DOHH2 (cell line): ENCODE results near the gene CDK5RAP3.

Experiments
- H3F3A ChIP-seq: fragments of 200-600 bp; sonication (generic), shearing (Covaris generic); 2 replicates; pipeline ENCODE4 v1.6.0; 2016; ENCODE audit warnings: antibody characterized with exemption, mild to moderate bottlenecking; ENCODE audit not compliant: control insufficient read depth, insufficient read depth
- H3K27ac ChIP-seq: fragments of 200-600 bp; sonication (generic); 2 replicates; pipeline ENCODE4 v1.5.1; 2014; ENCODE audit warnings: low read depth, mild to moderate bottlenecking, low read length, moderate library complexity
- H3K27me3 ChIP-seq: fragments of 200-600 bp; sonication (generic); 2 replicates; pipeline ENCODE4 v1.6.1; 2014; ENCODE audit warnings: mild to moderate bottlenecking, low read length, mixed read lengths; ENCODE audit not compliant: control insufficient read depth
- H3K36me3 ChIP-seq: fragments of 200-600 bp; sonication (generic); 2 replicates; pipeline ENCODE4 v1.6.1; 2014; ENCODE audit warnings: mild to moderate bottlenecking, low read length, moderate library complexity, mixed read lengths; ENCODE audit not compliant: control insufficient read depth
- H3K4me1 ChIP-seq: fragments of 200-600 bp; sonication (generic); 2 replicates; pipeline ENCODE4 v1.6.1; 2014; ENCODE audit warnings: mild to moderate bottlenecking, low read length, mixed read lengths; ENCODE audit not compliant: control insufficient read depth
- H3K4me2 ChIP-seq: fragments of 200-600 bp; sonication (generic); 2 replicates; pipeline ENCODE4 v1.6.0; 2014; ENCODE audit warnings: mild to moderate bottlenecking, low read length, moderate library complexity
- H3K4me3 ChIP-seq: fragments of 200-600 bp; sonication (generic); 2 replicates; pipeline ENCODE4 v1.5.1; 2014; ENCODE audit warnings: mild to moderate bottlenecking, low read length, mixed read lengths
- H3K79me2 ChIP-seq: fragments of 200-600 bp; sonication (generic); 2 replicates; pipeline ENCODE4 v1.6.1; 2014; ENCODE audit warnings: mild to moderate bottlenecking, low read length, mixed read lengths; ENCODE audit not compliant: control insufficient read depth
- H3K9me2 ChIP-seq: fragments of 200-600 bp; sonication (generic); replicated peaks from 2 replicates; pipeline ENCODE4 v1.6.1; 2014; ENCODE audit warnings: mild to moderate bottlenecking, low read length, mixed read lengths; ENCODE audit not compliant: control insufficient read depth
- H3K9me3 ChIP-seq: fragments of 200-600 bp; sonication (generic); 2 replicates; pipeline ENCODE4 v1.6.1; 2014; ENCODE audit warnings: antibody characterized with exemption, low read length, mixed read lengths; ENCODE audit not compliant: control insufficient read depth, insufficient read depth
- H4K20me1 ChIP-seq: fragments of 200-600 bp; sonication (generic); 2 replicates; pipeline ENCODE4 v1.6.0; 2014; ENCODE audit warnings: low read depth, mild to moderate bottlenecking, antibody characterized with exemption, low read length, moderate library complexity; ENCODE audit not compliant: control insufficient read depth, insufficient read depth
- EZH2phosphoT487 ChIP-seq: fragments of 200-600 bp; sonication (generic); IDR thresholded peaks from 2 replicates; pipeline ENCODE4 v1.6.1; 2017; ENCODE audit warnings: borderline replicate concordance, mild to moderate bottlenecking, antibody characterized with exemption, low read length, moderate library complexity, mixed read lengths
- TF ChIP-seq, protein P1 (sequence below): fragments of 200-600 bp; sonication (generic); IDR thresholded peaks from one replicate; pipeline ENCODE4 v1.5.1; 2014; ENCODE audit warnings: antibody characterized with exemption, mild to moderate bottlenecking, low read depth, low read length; ENCODE audit not compliant: poor library complexity, severe bottlenecking

Gene CDK5RAP3

DNA sequence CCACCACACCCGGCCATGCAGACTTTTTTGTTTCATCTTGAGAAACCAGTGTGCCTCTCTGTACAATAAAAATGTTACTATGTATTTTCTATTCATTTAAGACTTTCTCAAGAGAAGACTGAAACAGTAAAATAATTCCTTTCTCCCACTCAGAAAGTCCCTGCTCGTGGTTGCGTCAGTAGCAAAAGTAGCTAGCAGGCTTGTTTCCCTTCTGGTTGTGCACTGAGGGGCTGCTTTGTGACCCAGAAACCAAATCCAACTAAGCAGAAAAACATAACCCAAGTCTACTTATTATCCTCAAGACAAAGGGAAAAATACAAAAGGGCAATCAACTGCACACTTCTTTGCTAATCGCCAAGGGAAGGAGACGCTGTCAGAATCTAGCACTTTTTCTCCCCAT lies 33.0 kb upstream of the CDK5RAP3 start:
- no peaks in the 10 kb centered on the region for H3K27me3 ChIP-seq
- no peaks in the 10 kb centered on the region for H3F3A ChIP-seq
- H4K20me1 ChIP-seq, result no peaks in the 10 kb centered on the region
- H3K79me2 ChIP-seq, result peaks cover 14% of the 10 kb centered on the region
- H3K36me3 ChIP-seq, result no peaks in the 10 kb centered on the region
- H3K4me2 ChIP-seq, result peak overlapping the region; percentile 40; the same call in 1 of the 2 replicates
- no peaks in the 10 kb centered on the region for H3K9me3 ChIP-seq
- TF ChIP-seq, protein P1, sequence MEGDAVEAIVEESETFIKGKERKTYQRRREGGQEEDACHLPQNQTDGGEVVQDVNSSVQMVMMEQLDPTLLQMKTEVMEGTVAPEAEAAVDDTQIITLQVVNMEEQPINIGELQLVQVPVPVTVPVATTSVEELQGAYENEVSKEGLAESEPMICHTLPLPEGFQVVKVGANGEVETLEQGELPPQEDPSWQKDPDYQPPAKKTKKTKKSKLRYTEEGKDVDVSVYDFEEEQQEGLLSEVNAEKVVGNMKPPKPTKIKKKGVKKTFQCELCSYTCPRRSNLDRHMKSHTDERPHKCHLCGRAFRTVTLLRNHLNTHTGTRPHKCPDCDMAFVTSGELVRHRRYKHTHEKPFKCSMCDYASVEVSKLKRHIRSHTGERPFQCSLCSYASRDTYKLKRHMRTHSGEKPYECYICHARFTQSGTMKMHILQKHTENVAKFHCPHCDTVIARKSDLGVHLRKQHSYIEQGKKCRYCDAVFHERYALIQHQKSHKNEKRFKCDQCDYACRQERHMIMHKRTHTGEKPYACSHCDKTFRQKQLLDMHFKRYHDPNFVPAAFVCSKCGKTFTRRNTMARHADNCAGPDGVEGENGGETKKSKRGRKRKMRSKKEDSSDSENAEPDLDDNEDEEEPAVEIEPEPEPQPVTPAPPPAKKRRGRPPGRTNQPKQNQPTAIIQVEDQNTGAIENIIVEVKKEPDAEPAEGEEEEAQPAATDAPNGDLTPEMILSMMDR, result no peak
- no peak for TF ChIP-seq EZH2phosphoT487
- no peak overlapping the region for H3K4me3 ChIP-seq
- no peaks in the 10 kb centered on the region for H3K9me2 ChIP-seq
- peaks cover 33% of the 10 kb centered on the region for H3K4me1 ChIP-seq
- no peak overlapping the region for H3K27ac ChIP-seq

DNA sequence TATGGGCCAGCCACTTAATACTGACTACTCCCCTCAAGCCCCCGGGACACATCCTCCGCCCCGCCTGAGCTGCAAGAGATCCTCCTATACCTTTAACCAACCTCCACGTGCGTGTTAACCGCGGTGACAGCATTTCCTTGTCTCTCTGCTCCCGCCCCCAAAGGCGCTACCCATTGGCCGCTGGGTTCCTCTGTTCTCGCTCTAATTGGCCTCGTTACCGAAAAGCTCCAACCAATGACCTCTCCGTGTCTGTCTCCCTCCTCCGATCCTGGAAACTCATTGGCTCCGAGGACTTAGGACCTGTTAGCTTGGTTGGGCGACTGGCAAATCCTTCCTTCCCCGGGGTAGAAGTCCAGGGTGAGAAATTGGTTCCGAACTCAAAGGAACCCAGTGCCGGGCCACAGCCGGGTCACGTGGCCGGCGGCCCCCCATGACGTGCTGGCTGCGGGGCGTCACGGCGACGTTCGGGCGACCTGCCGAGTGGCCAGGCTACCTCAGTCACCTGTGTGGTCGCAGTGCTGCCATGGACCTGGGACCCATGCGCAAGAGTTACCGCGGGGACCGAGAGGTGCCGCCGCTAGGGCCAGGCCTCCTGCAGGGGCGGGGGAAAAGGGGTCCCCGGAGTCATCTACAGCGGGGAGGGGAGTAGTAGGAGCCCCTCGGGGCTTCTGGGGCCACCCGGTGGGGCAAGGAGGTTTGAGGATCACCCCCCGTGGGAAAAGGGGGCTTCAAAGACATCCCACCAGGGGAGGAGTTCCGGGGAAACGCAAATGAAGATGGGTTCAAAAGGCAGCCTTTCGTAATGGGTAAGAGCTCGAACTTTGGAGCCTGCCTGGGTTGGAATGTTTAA lies 29.4 kb upstream of the CDK5RAP3 start, which contains the start of gene PNPO:
Gene PNPO (plus strand): TSS at position 326 of the 850 bp plus-strand sequence. CDS start 105 bp downstream, at position 431.
- Histone ChIP-seq H3K27ac (peak within 1 kb of the TSS; percentile 45), H3K4me3 (peak within 1 kb of the TSS; percentile 88), H4K20me1 (no peaks in the 10 kb centered on the region), H3K4me1 (peaks cover 51% of the 10 kb centered on the region), H3K36me3 (peaks cover 25% of the 10 kb centered on the region), H3K4me2 (peak within 1 kb of the TSS; percentile 98), H3K27me3 (no peaks in the 10 kb centered on the region), H3K9me2 (no peaks in the 10 kb centered on the region), H3F3A (no peaks in the 10 kb centered on the region), H3K79me2 (peaks cover 23% of the 10 kb centered on the region), H3K9me3 (no peaks in the 10 kb centered on the region)
- TF ChIP-seq, protein P1, result peak; percentile 17
- TF ChIP-seq EZH2phosphoT487, result no peak

DNA sequence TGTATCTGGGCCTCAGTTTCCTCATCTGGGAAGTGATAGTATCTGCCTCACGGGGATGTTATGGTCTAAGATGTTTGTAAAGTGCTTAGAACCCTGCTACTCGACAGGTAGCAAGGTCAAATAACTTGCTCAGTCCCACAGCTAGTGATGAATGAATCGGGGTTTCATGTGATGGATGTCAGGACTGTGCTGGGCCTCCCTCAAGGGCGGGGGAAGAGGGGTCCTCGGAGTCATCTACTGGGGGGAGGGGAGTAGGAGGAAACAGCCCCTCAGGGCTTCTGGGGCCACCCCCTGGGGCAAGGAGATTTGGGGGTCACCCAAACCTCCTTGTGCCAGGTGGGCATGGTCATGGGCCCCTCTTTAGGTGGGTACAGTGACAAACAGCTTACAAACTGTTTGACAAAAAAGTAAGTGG lies 28.8 kb upstream of the CDK5RAP3 start:
- Histone ChIP-seq H3K9me3 (no peaks in the 10 kb centered on the region), H3K9me2 (no peaks in the 10 kb centered on the region), H3K4me1 (peaks cover 51% of the 10 kb centered on the region), H3K27ac (peak overlapping the region; percentile 45; the same call in 1 of the 2 replicates), H4K20me1 (no peaks in the 10 kb centered on the region), H3K27me3 (no peaks in the 10 kb centered on the region), H3F3A (no peaks in the 10 kb centered on the region), H3K4me2 (peak overlapping the region; percentile 98), H3K79me2 (peaks cover 23% of the 10 kb centered on the region), H3K36me3 (peaks cover 31% of the 10 kb centered on the region), H3K4me3 (peak overlapping the region; percentile 88)
- no peak for TF ChIP-seq EZH2phosphoT487
- TF ChIP-seq, protein P1, result no peak
